Neural cell (in vitro differentiated cells): ENCODE data around the gene PBX4.

Experiments
- CTCF ChIP-seq: fragments of 450-650 bp; IDR thresholded peaks from 2 replicates; pipeline ENCODE4 v1.5.1; 2014; ENCODE audit warnings: antibody characterized with exemption, mild to moderate bottlenecking, moderate library complexity; ENCODE audit not compliant: poor library complexity, severe bottlenecking
- EZH2 ChIP-seq: fragments of 200-600, 300-800 bp; shearing (Covaris generic), sonication (generic); IDR thresholded peaks from 2 replicates; pipeline ENCODE4 v1.6.1; 2014; ENCODE audit warnings: antibody characterized with exemption, low read length, borderline replicate concordance, mild to moderate bottlenecking; ENCODE audit not compliant: insufficient read depth, poor library complexity, severe bottlenecking
- MXI1 ChIP-seq: fragments of 450-650 bp; conservative IDR thresholded peaks from 2 replicates; pipeline ENCODE4 v1.6.1; 2014; ENCODE audit warnings: antibody characterized with exemption, mild to moderate bottlenecking; ENCODE audit not compliant: poor library complexity, severe bottlenecking
- RAD21 ChIP-seq: fragments of 450-650 bp; conservative IDR thresholded peaks from 2 replicates; pipeline ENCODE4 v1.6.1; 2014; ENCODE audit warnings: antibody characterized with exemption, mild to moderate bottlenecking, moderate library complexity
- REST ChIP-seq: IDR thresholded peaks from 2 replicates; pipeline ENCODE4 v1.6.1; 2012; ENCODE audit warnings: borderline replicate concordance

GRCh38 chr19:19655051-19655594, 36.6 kb upstream of the PBX4 start:
- TF ChIP-seq EZH2 (no peak), CTCF (no peak), MXI1 (no peak), RAD21 (no peak), REST (no peak)
